Measurements from ENCODE around the gene ZNF541.

The ZNF541 gene

GRCh38 chr19:47580397-47580796 is 7.4 kb upstream of the ZNF541 start:
- no peak for TF ChIP-seq CTCF (IDR thresholded peaks at IDR 0.05; ENCODE audit: insufficient read depth, missing control alignments)
- FAIRE-seq: no peak
- no peak for DNase-seq (ENCODE audit: insufficient read length, low spot score)

DNA sequence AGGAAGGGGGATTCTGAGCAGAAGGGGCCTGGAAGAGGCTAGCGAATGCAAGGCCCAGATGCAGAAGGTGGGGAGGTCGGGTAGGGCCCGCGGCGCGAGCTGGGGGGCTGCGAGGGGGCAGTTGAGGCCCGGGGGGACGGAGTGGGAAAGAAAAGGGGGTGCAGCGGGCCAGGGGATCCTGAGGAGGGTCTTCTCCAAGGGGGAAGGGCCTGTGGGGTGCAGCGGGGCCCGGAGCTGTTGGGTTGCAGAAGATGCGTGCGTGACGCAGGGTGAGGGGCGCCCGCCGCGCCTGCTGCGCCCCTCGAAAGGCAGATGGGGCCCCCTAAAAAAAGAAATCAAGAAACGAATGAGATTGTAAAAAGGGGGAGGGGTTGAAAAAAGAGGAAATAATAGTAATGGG is 313 bp downstream of the ZNF541 start:
- FAIRE-seq (no peak), DNase-seq (ENCODE audit: insufficient read length, low spot score) (no peak)
- no peak for TF ChIP-seq CTCF (IDR thresholded peaks at IDR 0.05; ENCODE audit: insufficient read depth, missing control alignments)

DNA sequence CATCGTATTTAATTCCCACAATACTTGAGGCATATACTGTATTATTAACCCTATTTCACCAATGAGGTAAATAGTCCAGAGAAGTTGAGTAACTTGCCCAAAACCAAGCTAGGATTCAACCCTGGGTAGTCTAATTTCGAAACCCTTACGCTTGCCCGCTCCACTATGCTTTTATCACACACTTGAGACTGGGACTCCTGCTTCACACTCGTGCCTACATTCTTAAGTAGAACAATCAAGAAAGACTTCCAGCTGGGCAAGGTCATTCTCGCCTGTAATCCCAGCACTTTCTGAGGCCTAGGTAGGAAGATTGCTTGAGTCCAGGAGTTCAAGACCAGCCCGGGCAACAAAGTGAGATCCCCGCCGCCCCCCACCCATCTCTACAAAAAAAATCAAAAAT is 3.6 kb downstream of the ZNF541 start:
- FAIRE-seq (no peak), DNase-seq (ENCODE audit: insufficient read length, low spot score) (no peak)
- TF ChIP-seq CTCF (IDR thresholded peaks at IDR 0.05; ENCODE audit: insufficient read depth, missing control alignments): no peak

DNA sequence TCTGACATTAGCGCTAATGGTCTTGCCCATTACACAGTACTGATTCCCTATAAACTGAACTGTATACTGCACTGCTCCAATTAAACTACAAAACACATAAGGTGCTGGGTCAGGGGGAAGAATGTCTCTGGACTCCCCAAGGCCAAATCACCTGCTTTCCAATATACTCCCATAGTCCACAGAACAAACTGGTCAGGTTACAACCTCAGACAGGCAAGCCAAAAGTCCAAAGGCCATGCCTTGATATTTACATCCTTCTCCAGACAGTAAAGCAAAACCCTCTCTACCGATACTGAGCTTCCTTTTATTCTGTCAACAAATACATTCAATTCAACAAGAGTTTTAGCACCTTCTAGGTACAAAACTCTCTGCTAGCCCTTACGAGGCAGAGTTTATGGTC is 8.9 kb downstream of the ZNF541 start:
- DNase-seq (ENCODE audit: insufficient read length, low spot score) (no peak), FAIRE-seq (no peak)
- TF ChIP-seq CTCF (IDR thresholded peaks at IDR 0.05; ENCODE audit: insufficient read depth, missing control alignments): no peak

- TF ChIP-seq CTCF (IDR thresholded peaks at IDR 0.05; ENCODE audit: insufficient read depth, missing control alignments): no peak
- DNase-seq (ENCODE audit: insufficient read length, low spot score) (no peak), FAIRE-seq (no peak)
Observed at GRCh38 chr19:47561440-47562057, 11.4 kb downstream of the ZNF541 start.

- no peak for TF ChIP-seq CTCF (IDR thresholded peaks at IDR 0.05; ENCODE audit: insufficient read depth, missing control alignments)
- DNase-seq (ENCODE audit: insufficient read length, low spot score) (no peak), FAIRE-seq (no peak)
Observed at GRCh38 chr19:47560999-47561398, 11.9 kb downstream of the ZNF541 start.

DNA sequence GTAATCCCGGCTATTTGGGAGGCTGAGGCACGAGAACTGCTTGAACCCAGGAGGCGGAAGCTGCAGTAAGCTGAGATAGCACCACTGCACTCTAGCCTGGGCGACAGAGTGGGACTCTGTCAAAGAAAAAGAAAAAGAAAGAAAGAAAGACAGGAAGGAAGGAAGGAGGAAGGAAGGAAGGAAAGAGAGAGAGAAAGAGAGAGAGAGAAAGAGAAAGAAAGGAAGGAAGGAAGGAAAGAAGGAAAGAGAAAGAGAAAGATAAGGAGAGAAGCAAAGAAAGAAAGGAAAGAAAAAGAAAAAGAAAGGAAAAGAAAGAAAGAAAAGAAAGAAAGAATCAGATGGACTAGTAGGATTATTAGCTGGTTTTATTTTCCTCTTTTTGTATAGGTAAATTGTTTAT is 22.8 kb downstream of the ZNF541 start:
- TF ChIP-seq CTCF (IDR thresholded peaks at IDR 0.05; ENCODE audit: insufficient read depth, missing control alignments): no peak
- DNase-seq (ENCODE audit: insufficient read length, low spot score): no peak
- no peak for FAIRE-seq
